ENCODE measurements around the gene OR4K1.
"Not testable (repeated sequence)": the region's sequence is repeated elsewhere in the genome, so short reads cannot be mapped to it uniquely, and the experiment has no call there.

OR4K1 gene, protein sequence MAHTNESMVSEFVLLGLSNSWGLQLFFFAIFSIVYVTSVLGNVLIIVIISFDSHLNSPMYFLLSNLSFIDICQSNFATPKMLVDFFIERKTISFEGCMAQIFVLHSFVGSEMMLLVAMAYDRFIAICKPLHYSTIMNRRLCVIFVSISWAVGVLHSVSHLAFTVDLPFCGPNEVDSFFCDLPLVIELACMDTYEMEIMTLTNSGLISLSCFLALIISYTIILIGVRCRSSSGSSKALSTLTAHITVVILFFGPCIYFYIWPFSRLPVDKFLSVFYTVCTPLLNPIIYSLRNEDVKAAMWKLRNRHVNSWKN

DNA sequence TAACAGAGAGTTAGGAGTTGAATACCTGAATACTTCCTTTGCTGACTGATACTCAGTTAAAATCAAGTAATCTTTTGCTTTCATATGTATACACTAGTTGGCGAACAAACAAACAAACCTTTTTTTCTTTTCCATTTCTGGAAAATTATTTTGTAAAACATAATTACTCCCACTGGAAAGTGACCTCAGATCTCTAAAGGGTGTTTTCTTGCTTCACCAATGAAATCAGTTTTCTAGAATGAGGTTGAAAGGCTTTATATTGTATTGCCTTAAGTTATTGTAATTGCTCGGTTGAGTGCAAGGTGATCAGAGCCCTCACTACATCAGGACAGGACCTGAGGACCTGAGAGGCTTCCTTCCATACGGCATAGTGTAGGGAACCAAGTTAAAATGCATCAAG is at the start of gene OR4K1:
Gene OR4K1, plus strand, starts transcription at position 301 of the 400 bp plus-strand sequence. CDS start 4,750 bp downstream, outside the sequence.
- no peak for DNase-seq
- intact Hi-C loops (cut with DNase I), result no loop called here

DNA sequence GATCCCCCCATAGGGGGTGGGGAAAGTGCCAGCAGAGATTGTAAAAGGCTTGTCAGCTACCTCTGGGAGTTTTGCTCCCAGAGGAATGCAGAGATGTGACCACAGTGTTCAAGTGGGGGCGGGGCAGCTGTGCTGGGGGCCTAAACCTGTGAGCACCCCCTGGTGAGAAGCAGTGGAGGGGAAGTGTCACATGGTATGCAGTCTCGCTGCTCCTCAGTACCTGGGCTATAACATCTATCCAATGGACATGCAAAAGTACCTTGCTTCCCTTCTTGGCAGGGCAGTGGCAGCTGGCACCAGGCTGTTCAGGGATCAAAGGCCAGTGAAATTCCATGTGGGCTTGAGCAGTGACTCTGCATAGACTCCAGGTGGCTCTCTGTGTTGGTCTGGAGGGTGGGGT is 35.4 kb upstream of the OR4K1 start:
- intact Hi-C loops (cut with DNase I), result no loop called here
- DNase-seq, result peak in 2 of 10 donors; percentile 29 to 75

DNA sequence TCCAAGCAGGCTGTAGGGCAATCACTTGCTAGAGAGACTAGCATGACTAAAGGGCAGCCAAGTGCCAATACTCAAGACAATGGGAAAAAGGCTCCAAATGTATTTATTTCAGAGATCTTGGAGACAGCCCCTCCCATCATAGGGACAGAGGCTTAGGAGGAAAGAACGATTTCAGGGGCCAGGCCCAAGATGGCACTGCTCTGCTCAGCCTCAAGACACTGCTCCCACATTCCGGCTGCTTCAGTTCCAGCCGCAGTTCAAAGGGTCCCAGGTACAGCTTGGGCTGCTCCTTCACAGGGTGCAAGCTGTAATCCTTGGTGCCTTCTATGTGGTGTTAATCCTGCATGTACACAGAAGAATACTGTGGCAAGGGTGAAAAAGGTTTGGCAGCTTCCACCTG is 29.7 kb upstream of the OR4K1 start:
- intact Hi-C loops (cut with DNase I), result no loop called here

GRCh38 chr14:19902409-19902808 is 28.3 kb upstream of the OR4K1 start:
- intact Hi-C loops (cut with DNase I), result no loop called here
- no peak for DNase-seq

More for the DNA sequence above, 29.7 kb upstream of the OR4K1 start:
- DNase-seq, result peak in 2 of 10 donors; percentile 44 to 80

DNA sequence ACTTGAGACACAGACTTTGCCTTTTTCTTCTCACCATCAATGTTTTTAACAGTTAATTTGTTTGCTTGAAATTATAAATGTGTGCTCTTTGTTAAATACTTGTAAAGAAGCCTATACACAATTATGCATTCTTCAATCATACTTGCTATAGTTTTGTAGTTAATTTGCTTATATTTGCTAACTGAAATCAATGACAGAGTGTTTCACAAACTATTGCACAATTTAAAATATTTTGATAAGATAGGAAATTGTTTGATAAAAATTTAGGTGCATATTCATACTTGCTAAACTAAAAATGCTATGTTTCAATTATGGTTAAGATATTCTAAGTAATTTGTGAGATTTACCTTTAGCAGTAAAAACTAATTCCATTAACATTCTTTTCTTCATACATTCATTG is 24.1 kb upstream of the OR4K1 start:
- intact Hi-C loops (cut with DNase I), result no loop called here

GRCh38 chr14:19911114-19911513 is 19.6 kb upstream of the OR4K1 start:
- DNase-seq, result no peak
- intact Hi-C loops (cut with DNase I), result no loop called here

More for the DNA sequence above, 24.1 kb upstream of the OR4K1 start:
- no peak for DNase-seq

DNA sequence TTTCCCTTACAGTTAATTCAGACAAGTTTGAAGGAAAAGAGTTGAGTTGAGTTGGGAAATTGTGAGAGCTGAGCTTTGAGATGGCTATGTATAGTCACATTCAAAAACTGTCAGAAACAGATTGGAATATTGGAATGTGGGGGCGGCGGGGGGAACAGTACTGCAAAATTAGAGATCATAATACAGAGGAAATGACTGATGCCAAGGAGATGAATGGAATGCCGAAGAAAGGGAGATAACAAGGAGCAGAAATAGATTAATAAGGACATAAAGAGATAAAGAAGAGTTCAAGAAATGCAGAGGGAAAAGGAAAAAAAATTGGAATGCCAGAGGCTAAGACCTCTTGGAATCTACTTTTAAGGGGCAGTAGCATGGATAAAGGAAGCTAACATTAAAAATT is 13.5 kb upstream of the OR4K1 start:
- intact Hi-C loops (cut with DNase I), result no loop called here
- DNase-seq, result no peak

DNA sequence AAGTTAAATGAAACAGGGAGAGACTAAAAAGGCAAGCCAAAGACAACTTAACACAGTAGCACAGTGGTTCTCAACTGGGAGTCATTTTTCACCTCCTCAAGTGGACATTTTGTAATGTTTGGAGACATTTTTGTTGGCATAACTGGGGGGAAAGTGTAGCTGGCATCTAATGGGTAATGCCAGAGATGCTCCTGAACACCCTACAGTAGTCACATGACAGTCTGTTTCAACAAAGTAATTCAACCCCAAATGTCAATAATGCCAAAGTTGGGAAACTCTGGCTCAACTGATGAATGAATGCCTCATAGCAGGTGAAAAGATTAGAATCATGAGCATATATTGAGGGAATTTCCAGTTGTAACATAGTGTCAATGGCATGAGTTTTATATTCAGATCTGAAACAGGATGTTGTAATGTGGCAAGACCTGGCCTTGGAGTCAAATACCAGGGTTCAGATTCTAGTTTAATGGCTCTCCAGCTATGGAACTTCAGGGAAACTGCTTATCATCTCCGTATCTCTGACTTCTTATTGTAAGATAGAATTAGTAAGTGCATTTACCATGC is 12.7 kb upstream of the OR4K1 start:
- DNase-seq, result no peak
- intact Hi-C loops (cut with DNase I), result no loop called here

GRCh38 chr14:19918553-19919264 is 12.0 kb upstream of the OR4K1 start:
- intact Hi-C loops (cut with DNase I), result no loop called here
- no peak for DNase-seq

DNA sequence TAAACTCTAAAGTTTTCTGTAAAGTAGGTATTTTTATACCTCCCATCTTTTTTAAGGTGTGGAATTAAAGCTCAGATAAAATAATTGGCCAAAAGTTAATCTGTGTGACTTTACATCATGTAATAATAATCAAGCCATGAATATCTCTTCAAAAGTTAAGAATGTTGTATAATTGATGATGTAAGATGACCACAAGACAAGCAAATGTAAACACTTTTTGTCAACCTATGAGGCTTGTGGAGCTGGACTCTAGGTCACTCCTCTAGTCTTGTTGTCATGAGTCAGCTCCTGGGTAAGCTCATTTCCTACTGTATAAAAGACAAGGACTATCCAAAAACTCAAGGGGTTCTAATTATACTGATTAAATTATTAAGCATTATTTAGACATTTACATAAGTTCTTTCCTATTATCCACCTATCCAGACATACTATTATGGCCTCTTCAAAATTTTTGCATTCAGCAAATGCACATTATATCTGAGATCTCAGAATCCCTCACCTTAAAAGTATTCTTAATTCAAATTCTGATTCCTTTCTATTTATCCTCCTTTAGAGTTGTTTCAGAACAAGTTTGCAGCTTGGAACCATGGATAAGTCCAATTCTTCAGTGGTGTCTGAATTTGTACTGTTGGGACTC is 10.6 kb upstream of the OR4K1 start, which contains the start of gene OR4K5:
Gene OR4K5, plus strand, starts transcription at position 587 of the 637 bp plus-strand sequence. Its CDS starts 0 bp downstream, at position 587.
- DNase-seq, result no peak
- intact Hi-C loops (cut with DNase I), result no loop called here

DNA sequence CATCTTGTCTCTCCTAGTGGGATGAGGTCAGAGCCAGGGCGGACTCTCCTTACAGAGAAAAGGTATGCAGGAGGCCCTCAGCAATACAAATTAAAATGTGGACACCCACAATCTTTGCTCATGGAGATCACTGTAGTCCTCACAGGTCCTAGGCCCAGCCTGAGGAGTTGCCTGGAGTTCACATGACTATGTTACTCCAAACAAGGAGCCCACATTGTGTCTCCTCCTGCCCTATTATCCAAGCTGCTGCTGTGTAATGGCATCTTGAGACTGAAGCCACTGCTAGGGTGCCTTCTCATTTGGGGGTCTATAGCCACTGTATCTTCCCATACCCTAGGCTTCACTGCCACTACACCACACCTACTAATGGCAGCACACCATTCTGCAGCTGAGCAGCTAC is 11.0 kb downstream of the OR4K1 start:
- DNase-seq, result peak in 1 of 10 donors; percentile 59
- intact Hi-C loops (cut with DNase I), result no loop called here

DNA sequence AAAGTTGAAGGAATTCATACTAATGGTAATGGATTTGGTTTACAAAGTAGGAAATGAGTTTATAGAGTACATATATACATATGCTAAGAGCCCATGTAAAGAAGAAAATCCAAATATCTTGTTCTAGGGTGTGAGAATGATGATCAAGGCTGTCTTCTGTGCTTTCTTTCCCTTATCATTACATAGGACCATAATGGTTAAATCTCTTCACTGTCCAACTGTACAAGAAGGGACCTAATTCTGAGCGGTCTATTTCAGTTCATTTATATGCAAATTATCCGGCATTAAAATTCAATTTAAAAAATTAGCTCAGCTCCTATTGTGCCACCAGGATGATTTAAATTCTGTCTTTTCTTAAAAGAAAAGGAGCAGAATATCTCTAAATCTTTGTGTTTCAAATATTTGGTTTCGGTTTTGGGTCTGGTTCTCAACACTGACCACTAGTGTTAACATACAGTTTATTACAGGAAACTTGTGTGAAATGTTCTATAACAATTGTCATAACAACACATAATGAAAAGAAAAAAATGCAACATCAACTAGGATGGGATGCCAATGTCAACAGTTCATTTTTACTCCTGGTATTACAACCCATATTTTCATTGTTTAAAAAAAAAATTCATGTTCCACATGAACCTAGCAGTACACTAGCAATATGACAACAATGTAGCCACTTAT is 16.8 kb downstream of the OR4K1 start:
- no peak for DNase-seq
- intact Hi-C loops (cut with DNase I), result no loop called here

GRCh38 chr14:19949218-19949617 is 18.5 kb downstream of the OR4K1 start:
- intact Hi-C loops (cut with DNase I), result no loop called here
- no peak for DNase-seq

DNA sequence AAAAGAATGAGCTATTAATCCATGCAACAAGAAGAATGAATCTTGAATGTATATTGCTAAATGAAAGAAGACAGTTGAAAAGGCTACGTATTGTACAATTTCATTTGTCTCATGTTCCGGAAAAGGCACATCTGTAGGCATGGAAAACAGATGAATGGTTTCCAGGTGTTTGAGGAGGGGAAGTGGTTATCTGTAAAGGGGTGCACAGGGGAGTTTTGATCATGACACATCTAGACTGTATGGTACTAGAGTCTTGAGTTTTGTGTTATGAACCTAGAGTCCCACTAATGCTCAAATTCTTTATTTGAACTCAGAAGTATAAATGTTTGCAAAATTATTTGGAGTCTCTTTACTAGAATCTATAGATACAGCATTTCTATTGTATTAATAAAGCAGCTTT is 39.0 kb downstream of the OR4K1 start:
- DNase-seq; intact Hi-C loops (cut with DNase I): not testable (repeated sequence)

DNA sequence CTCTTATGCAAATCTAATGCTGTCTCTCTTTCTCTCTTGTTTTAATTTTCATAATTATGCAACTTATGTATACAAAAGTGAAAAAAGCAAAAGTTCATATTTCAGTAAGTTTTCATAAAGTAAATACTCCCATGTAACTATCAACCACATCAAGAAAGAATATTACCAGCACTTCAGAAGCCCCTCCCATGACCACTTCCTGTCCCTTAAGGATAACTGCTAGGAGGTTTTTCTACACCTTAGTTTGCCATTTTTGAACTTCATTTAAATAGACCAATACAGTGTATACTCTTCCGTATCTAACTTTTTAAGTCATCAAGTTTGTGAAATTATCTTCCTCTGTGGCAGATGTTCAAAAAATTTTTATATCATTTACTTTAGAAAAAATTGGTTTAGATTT is 44.1 kb downstream of the OR4K1 start:
- intact Hi-C loops (cut with DNase I), result no loop called here
- no peak for DNase-seq

GRCh38 chr14:19975291-19975690 is 44.6 kb downstream of the OR4K1 start, which contains the start of gene OR4K15:
Gene OR4K15 (plus strand): TSS chr14:19975591. CDS start chr14:19975591, 0 bp downstream.
- intact Hi-C loops (cut with DNase I), result no loop called here
- DNase-seq, result no peak

Measured in posterior cingulate gyrus (tissue), 11 donors.